H1 (cell line): ENCODE results near the gene CUEDC2. TPM values are rescaled to one million over a fixed set of nuclear protein-coding genes. Genes with fewer than 3 reads are reported as not detected.

ENCODE experiments used
- PHF8 ChIP-seq: fragments of 200-600 bp; sonication (generic); conservative IDR thresholded peaks from 2 replicates; pipeline ENCODE4 v1.7.1; 2012; ENCODE audit warnings: low read depth, mild to moderate bottlenecking, inconsistent platforms, low read length, moderate library complexity
- SUZ12 ChIP-seq: fragments of 200-600 bp; sonication (generic); IDR thresholded peaks from 2 replicates; pipeline ENCODE4 v1.6.1; 2012; ENCODE audit warnings: mild to moderate bottlenecking, inconsistent platforms, low read length, moderate library complexity, mixed read lengths
- YY1 ChIP-seq: IDR thresholded peaks from 2 replicates; pipeline ENCODE4 v1.6.1; 2011; ENCODE audit warnings: low read depth, mild to moderate bottlenecking, low read length
- polyA plus RNA-seq, 7 experiments: library from polyadenylated mRNA; depleted of rRNA in 3 of 7; stranded (reverse) in 5 of 7; unstranded in 2 of 7; fragments of >200 nt in 5 of 7; fragments of 200-250 nt in 2 of 7; gene quantifications; 1 replicate in 5 of 7; 2 replicates in 1 of 7; 4 replicates in 1 of 7; pipeline versions ENCODE4 v1.2.1 to v1.2.3, GENCODE V29; 2011 to 2013; ENCODE audit warnings: missing spikeins in 2 of 7, mixed read lengths in 2 of 7
- total RNA-seq: library from RNA; stranded (reverse); fragmentation: NEBNext Ultra II Directional; extraction: Animal tissue kit (Norgen Biotek cat#: 25700); gene quantifications from 2 replicates; pipeline ENCODE4 v1.2.1, GENCODE V29; 2021

CUEDC2 gene
- total and polyA plus RNA-seq, 2 of the 8 experiments (the other 6 are each of a cell fraction or from before 2014, with no cell fraction given) = 41.7 to 55.2 TPM

- TF ChIP-seq SUZ12 (peak; percentile 73; the same call in 1 of the 2 replicates), PHF8 (no peak), YY1 (no peak)
Observed at GRCh38 chr10:102409604-102410428, 22.6 kb downstream of the CUEDC2 start (continued).
